ENCODE data around the gene RERE. TPM values are rescaled to one million over a fixed set of nuclear protein-coding genes. Genes with fewer than 3 reads are reported as not detected.
"Not testable (repeated sequence)": the region's sequence is repeated elsewhere in the genome, so short reads cannot be mapped to it uniquely, and the experiment has no call there.

RERE gene
- total RNA-seq, 1 experiment from 2014 or later = 40.6 TPM

DNA sequence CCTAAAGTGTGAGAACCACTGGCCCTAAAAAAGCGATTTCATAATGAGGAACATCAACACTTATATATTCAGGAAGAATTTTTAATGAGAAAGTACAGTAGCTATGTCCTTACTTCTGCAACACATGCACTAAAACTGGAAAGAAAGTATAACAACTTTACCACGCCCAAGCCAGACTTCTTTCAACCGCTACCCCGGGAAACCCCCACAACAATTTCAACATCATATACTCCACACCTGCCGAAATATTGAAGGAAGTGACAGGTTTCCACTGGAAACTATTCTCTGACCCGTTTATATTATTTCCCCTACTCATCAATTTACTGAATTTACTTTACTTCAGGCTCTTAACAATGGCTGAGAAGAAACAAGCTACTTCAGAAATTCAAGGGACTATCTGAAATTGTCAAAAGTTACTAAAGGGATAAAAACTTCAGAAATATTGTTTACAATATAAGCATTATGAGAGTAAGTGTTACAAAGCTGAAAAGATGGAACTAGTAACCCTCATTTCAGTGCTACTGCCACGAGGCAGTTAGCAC lies 193.7 kb downstream of the RERE start:
- H3K36me3 ChIP-seq (ENCODE audit: control insufficient read depth in 1 of 2, insufficient read depth in 2 of 2, low read length in 2 of 2); H3K27me3 ChIP-seq (ENCODE audit: insufficient read depth, low read length); H3K9me2 ChIP-seq (ENCODE audit: insufficient read depth); CTCF ChIA-PET; H3K79me2 ChIP-seq (ENCODE audit: insufficient read depth, low read length); POLR2A ChIA-PET; H4K20me1 ChIP-seq (ENCODE audit: insufficient read depth); H3K4me2 ChIP-seq (ENCODE audit: low read length); H3K9ac ChIP-seq (ENCODE audit: low read length); H3K9me3 ChIP-seq (ENCODE audit: control insufficient read depth in 1 of 2, insufficient read depth in 1 of 2, low read depth in 1 of 2, low read length in 2 of 2); ATAC-seq; DNase-seq (ENCODE audit: low read depth, low spot score); intact Hi-C loops (cut with micrococcal nuclease); H2AFZ ChIP-seq (ENCODE audit: low read depth, low read length, poor library complexity, severe bottlenecking); H3K27ac ChIP-seq (ENCODE audit: low read depth, low read length); RAD21 ChIA-PET (ENCODE audit: low non-redundant PET in 1 of 2, low total read pairs in 2 of 2, uncharacterized antibody in 2 of 2, unreplicated experiment in 2 of 2); H3K4me3 ChIP-seq (replicated peaks in 1 of 2; ENCODE audit: low read depth in 1 of 2, low read length in 2 of 2); BruUV-seq (replicated peaks): not testable (repeated sequence)
- peaks cover 11 to 18% of the 10 kb centered on the region in 2 experiments for H3K4me1 ChIP-seq (ENCODE audit: control insufficient read depth in 1 of 2, insufficient read depth in 2 of 2, low read length in 2 of 2)

DNA sequence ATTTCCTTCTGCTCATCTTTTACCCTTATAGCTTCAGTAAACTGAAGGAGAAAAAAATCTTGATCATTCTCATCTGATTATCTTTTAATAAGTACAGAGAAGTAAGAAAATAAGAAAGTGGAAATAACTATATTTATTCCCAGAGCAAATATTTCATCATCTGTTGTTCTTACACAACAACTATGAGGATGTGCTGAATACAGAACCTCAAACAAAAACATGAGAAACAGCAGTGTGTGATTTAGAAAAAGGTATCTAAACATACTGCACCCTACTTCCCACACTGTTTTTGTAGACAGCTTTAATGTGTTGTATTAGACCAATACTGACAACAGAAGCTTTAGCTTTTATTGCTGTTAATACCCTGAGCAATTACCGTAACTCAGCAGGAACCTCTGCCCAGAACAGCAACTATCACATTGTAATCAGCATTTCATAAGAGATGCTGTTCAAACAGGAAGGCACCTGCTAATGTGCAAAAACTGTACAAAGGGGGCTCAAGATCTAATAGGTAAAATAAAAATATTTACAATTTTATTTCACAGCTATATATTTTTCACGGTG lies 195.6 kb downstream of the RERE start:
- H3K27me3 ChIP-seq (ENCODE audit: insufficient read depth, low read length); intact Hi-C loops (cut with micrococcal nuclease); H3K4me1 ChIP-seq (ENCODE audit: control insufficient read depth in 1 of 2, insufficient read depth in 2 of 2, low read length in 2 of 2); H3K9me3 ChIP-seq (ENCODE audit: control insufficient read depth in 1 of 2, insufficient read depth in 1 of 2, low read depth in 1 of 2, low read length in 2 of 2); H4K20me1 ChIP-seq (ENCODE audit: insufficient read depth); H3K4me2 ChIP-seq (ENCODE audit: low read length); DNase-seq (ENCODE audit: low read depth, low spot score); H3K79me2 ChIP-seq (ENCODE audit: insufficient read depth, low read length); H3K4me3 ChIP-seq (replicated peaks in 1 of 2; ENCODE audit: low read depth in 1 of 2, low read length in 2 of 2); H3K27ac ChIP-seq (ENCODE audit: low read depth, low read length); H3K9me2 ChIP-seq (ENCODE audit: insufficient read depth); CTCF ChIA-PET; RAD21 ChIA-PET (ENCODE audit: low non-redundant PET in 1 of 2, low total read pairs in 2 of 2, uncharacterized antibody in 2 of 2, unreplicated experiment in 2 of 2); POLR2A ChIA-PET; BruUV-seq (replicated peaks); H3K36me3 ChIP-seq (ENCODE audit: control insufficient read depth in 1 of 2, insufficient read depth in 2 of 2, low read length in 2 of 2); H3K9ac ChIP-seq (ENCODE audit: low read length); H2AFZ ChIP-seq (ENCODE audit: low read depth, low read length, poor library complexity, severe bottlenecking); ATAC-seq: not testable (repeated sequence)

DNA sequence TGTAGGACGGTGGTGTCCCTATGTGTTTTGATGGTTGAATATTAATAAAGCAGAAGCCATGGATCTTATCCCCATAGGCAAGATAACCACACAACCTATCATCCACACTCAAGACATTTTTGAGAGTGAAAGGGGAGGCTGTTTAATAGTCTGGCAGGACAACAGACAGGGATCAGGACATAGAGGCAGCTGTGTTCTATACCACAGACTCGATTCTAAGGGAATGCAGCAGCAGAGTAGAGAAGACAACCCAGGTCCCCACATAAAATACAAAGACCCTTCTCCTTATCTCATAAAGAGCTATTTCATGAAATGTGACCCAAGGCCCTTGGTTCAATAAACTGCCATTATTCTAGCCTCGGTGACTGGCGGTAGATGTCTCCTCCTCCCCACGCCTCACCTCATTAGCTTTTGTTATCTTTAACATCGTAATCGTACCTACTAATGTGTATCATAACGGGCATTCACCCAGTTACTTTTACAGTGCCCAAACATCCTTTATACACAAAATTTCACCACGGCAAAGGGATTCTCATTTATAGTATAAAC lies 196.3 kb downstream of the RERE start:
- H3K27ac ChIP-seq (ENCODE audit: low read depth, low read length); H3K27me3 ChIP-seq (ENCODE audit: insufficient read depth, low read length); H3K4me1 ChIP-seq (ENCODE audit: control insufficient read depth in 1 of 2, insufficient read depth in 2 of 2, low read length in 2 of 2); H4K20me1 ChIP-seq (ENCODE audit: insufficient read depth); RAD21 ChIA-PET (ENCODE audit: low non-redundant PET in 1 of 2, low total read pairs in 2 of 2, uncharacterized antibody in 2 of 2, unreplicated experiment in 2 of 2); POLR2A ChIA-PET; H3K79me2 ChIP-seq (ENCODE audit: insufficient read depth, low read length); H3K9me2 ChIP-seq (ENCODE audit: insufficient read depth); H3K4me3 ChIP-seq (replicated peaks in 1 of 2; ENCODE audit: low read depth in 1 of 2, low read length in 2 of 2); DNase-seq (ENCODE audit: low read depth, low spot score); BruUV-seq (replicated peaks); H3K36me3 ChIP-seq (ENCODE audit: control insufficient read depth in 1 of 2, insufficient read depth in 2 of 2, low read length in 2 of 2); intact Hi-C loops (cut with micrococcal nuclease); H3K4me2 ChIP-seq (ENCODE audit: low read length); CTCF ChIA-PET; H2AFZ ChIP-seq (ENCODE audit: low read depth, low read length, poor library complexity, severe bottlenecking); H3K9ac ChIP-seq (ENCODE audit: low read length); H3K9me3 ChIP-seq (ENCODE audit: control insufficient read depth in 1 of 2, insufficient read depth in 1 of 2, low read depth in 1 of 2, low read length in 2 of 2); ATAC-seq: not testable (repeated sequence)

DNA sequence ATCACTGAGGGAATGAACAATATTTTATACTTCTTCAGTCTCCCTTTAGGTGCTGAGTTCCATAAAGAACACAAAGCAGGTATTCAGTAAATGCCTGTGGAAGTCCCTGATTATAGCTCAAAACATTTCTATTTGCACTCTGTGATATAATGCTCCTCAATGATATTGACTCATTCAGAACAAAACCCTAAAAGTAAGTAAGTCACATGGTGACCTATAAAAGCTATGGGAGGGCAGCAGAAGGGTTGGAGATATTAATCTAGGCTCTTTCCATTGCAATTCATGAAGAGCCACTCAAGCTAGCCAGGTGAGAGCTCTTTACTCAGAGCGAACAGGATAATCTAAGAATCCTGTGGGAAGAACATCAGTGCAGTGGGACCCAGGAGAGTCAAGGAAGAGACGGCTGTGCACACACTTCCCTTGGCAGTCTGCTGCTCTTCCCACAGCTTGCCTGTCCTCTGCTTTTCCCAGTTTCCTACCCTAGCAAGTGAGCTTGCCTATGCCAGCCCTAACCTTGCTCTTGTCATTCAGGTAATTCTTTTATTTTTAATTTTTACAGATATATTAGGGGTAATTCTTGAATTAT lies 197.4 kb downstream of the RERE start:
- H2AFZ ChIP-seq (ENCODE audit: low read depth, low read length, poor library complexity, severe bottlenecking); DNase-seq (ENCODE audit: low read depth, low spot score); H3K4me3 ChIP-seq (replicated peaks in 1 of 2; ENCODE audit: low read depth in 1 of 2, low read length in 2 of 2); H3K79me2 ChIP-seq (ENCODE audit: insufficient read depth, low read length); H3K9me3 ChIP-seq (ENCODE audit: control insufficient read depth in 1 of 2, insufficient read depth in 1 of 2, low read depth in 1 of 2, low read length in 2 of 2); H3K27ac ChIP-seq (ENCODE audit: low read depth, low read length); H4K20me1 ChIP-seq (ENCODE audit: insufficient read depth); intact Hi-C loops (cut with micrococcal nuclease); H3K4me1 ChIP-seq (ENCODE audit: control insufficient read depth in 1 of 2, insufficient read depth in 2 of 2, low read length in 2 of 2); H3K9me2 ChIP-seq (ENCODE audit: insufficient read depth); RAD21 ChIA-PET (ENCODE audit: low non-redundant PET in 1 of 2, low total read pairs in 2 of 2, uncharacterized antibody in 2 of 2, unreplicated experiment in 2 of 2); CTCF ChIA-PET; H3K4me2 ChIP-seq (ENCODE audit: low read length); H3K9ac ChIP-seq (ENCODE audit: low read length); H3K36me3 ChIP-seq (ENCODE audit: control insufficient read depth in 1 of 2, insufficient read depth in 2 of 2, low read length in 2 of 2); ATAC-seq; BruUV-seq (replicated peaks); POLR2A ChIA-PET; H3K27me3 ChIP-seq (ENCODE audit: insufficient read depth, low read length): not testable (repeated sequence)
